Lower lobe of right lung (tissue), 2 donors: ENCODE measurements around the gene TOR4A. TPM values are rescaled to one million over a fixed set of nuclear protein-coding genes. Genes with fewer than 3 reads are reported as not detected.

ENCODE experiments used
- ATAC-seq, 2 donors: fragments of 200-7000 bp; cut with Tn5 transposase; one replicate each; pipeline ENCODE4 v1.9.1; 2020 to 2022; ENCODE audit warnings: mild to moderate bottlenecking in 2 of 2, moderate library complexity in 2 of 2
- DNase-seq: peaks from one replicate; pipeline ENCODE4 v3.0.0-alpha.2; 2020
- H3K27ac ChIP-seq: fragments of 200-600 bp; one replicate; pipeline ENCODE4 v1.8.0; 2022
- H3K27me3 ChIP-seq: fragments of 200-600 bp; one replicate; pipeline ENCODE4 v1.8.0; 2022; ENCODE audit warnings: low read depth
- H3K36me3 ChIP-seq: fragments of 200-600 bp; one replicate; pipeline ENCODE4 v1.8.0; 2022; ENCODE audit warnings: mild to moderate bottlenecking
- H3K4me1 ChIP-seq: fragments of 200-600 bp; one replicate; pipeline ENCODE4 v1.8.0; 2022
- H3K4me3 ChIP-seq: fragments of 200-600 bp; one replicate; pipeline ENCODE4 v1.8.0; 2022; ENCODE audit warnings: mild to moderate bottlenecking
- H3K9me3 ChIP-seq: fragments of 200-600 bp; one replicate; pipeline ENCODE4 v1.8.0; 2022
- intact Hi-C: fragments of 100-400 bp; cut with DNase I; formaldehyde crosslinking; loops from one replicate; pipeline ENCODE4 v1.11.0; 2022
- total RNA-seq: library from RNA; stranded (reverse); fragmentation: NEBNext Ultra II Directional; extraction: Animal tissue kit (Norgen Biotek cat#: 25700); gene quantifications from one replicate; pipeline ENCODE4 v1.2.1, GENCODE V29; 2021
- TF ChIP-seq, protein P1 (sequence below): fragments of 200-600 bp; IDR thresholded peaks from one replicate; pipeline ENCODE4 v1.8.0; 2022; ENCODE audit warnings: antibody characterized with exemption, mild to moderate bottlenecking
- donor health status: DM: no; HTN: yes; CAD: no; lungs with severe emphysema.

Gene TOR4A
- total RNA-seq, 1 donor from 2014 or later, result 27.2 TPM

DNA sequence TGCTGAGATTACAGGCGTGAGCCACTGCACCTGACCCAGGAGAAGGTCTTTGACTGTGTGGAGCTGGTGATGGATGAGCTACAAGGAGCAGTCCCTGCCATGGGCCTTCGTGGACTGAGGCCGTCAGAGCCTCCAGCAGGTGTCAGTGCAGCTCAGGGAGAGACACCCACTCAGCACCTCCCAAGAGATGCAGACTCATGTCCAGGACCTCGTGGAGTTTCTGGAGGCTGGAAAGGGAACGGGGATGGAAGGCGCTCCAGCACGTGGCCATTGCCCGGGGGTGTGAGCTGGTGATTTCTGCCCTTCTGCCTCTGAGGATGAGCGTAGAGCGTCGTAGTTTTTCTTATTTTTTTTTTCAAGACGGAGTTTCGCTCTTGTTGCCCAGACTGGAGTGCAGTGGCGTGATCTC, 9.5 kb downstream of the TOR4A start:
- no peak overlapping the region for H3K27ac ChIP-seq
- peaks cover 5% of the 10 kb centered on the region for H3K36me3 ChIP-seq
- no peak overlapping the region for H3K4me3 ChIP-seq
- intact Hi-C loops, result no loop called here
- no peaks in the 10 kb centered on the region for H3K9me3 ChIP-seq
- DNase-seq (peak; percentile 52), ATAC-seq (peak; percentile 84 to 90)
- H3K27me3 ChIP-seq, result no peaks in the 10 kb centered on the region
- TF ChIP-seq, protein P1, sequence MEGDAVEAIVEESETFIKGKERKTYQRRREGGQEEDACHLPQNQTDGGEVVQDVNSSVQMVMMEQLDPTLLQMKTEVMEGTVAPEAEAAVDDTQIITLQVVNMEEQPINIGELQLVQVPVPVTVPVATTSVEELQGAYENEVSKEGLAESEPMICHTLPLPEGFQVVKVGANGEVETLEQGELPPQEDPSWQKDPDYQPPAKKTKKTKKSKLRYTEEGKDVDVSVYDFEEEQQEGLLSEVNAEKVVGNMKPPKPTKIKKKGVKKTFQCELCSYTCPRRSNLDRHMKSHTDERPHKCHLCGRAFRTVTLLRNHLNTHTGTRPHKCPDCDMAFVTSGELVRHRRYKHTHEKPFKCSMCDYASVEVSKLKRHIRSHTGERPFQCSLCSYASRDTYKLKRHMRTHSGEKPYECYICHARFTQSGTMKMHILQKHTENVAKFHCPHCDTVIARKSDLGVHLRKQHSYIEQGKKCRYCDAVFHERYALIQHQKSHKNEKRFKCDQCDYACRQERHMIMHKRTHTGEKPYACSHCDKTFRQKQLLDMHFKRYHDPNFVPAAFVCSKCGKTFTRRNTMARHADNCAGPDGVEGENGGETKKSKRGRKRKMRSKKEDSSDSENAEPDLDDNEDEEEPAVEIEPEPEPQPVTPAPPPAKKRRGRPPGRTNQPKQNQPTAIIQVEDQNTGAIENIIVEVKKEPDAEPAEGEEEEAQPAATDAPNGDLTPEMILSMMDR, result peak; percentile 53
- H3K4me1 ChIP-seq, result no peaks in the 10 kb centered on the region

DNA sequence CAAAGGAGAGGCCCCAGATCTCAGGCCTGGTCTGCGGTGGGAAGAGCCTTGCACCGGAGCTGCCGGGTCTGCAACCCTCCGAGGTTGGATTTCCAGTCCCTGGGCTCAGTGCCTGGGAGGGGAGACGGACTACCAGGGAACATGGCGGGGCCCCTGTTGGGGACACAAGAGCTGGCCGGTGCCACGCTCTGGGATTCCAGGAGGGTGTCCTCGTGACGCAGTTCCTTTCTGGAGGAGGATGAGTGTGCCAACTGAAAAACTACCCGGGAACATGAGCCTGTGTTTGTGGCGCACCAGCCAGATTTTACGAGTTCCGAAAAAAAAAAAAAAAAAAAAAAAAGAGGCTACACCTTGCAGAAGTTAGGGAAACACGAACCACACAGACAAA, 15.6 kb downstream of the TOR4A start:
- Histone ChIP-seq H3K36me3 (no peaks in the 10 kb centered on the region), H3K9me3 (no peaks in the 10 kb centered on the region), H3K27me3 (peaks cover 30% of the 10 kb centered on the region), H3K4me1 (peaks cover 22% of the 10 kb centered on the region), H3K4me3 (no peak overlapping the region), H3K27ac (peak overlapping the region; percentile 69)
- TF ChIP-seq, protein P1, result no peak
- intact Hi-C loops, result no loop called here
- ATAC-seq, result no peak
- no peak for DNase-seq

DNA sequence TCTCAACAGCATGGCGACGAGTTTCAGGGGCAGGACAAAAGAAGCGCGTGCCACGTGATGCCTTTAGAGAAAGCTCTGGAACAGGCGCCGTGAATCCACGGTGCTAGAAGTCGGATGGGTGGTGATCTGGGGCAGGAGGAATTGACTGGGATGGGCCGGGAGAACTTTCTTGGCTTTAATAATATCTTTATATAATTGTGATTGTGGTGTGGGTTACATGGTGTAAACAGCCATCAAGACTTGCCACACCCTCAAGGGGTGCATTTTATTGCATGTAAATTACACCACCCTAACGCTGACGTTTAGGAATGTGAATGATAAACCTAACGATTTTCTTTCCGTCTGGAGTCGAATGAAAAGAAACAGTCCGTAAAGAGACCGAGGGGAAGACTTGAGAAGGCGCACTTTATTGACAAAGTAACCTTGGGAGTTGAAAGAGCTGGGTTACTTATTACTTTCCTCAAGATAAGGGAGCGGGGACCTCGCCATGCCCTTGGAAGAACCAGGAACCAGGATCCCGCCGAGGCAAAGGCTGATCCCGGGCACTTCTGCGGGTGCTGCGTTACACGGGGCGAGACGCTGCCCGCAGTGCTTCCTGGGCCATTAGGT, 16.1 kb downstream of the TOR4A start:
- DNase-seq (no peak), ATAC-seq (peak; percentile 37 to 55)
- H3K36me3 ChIP-seq, result no peaks in the 10 kb centered on the region
- peaks cover 35% of the 10 kb centered on the region for H3K27me3 ChIP-seq
- H3K4me3 ChIP-seq, result peak overlapping the region; percentile 39
- intact Hi-C loops, result no loop called here
- H3K9me3 ChIP-seq, result no peaks in the 10 kb centered on the region
- peak overlapping the region; percentile 69 for H3K27ac ChIP-seq
- TF ChIP-seq, protein P1, result no peak
- H3K4me1 ChIP-seq, result peaks cover 27% of the 10 kb centered on the region

DNA sequence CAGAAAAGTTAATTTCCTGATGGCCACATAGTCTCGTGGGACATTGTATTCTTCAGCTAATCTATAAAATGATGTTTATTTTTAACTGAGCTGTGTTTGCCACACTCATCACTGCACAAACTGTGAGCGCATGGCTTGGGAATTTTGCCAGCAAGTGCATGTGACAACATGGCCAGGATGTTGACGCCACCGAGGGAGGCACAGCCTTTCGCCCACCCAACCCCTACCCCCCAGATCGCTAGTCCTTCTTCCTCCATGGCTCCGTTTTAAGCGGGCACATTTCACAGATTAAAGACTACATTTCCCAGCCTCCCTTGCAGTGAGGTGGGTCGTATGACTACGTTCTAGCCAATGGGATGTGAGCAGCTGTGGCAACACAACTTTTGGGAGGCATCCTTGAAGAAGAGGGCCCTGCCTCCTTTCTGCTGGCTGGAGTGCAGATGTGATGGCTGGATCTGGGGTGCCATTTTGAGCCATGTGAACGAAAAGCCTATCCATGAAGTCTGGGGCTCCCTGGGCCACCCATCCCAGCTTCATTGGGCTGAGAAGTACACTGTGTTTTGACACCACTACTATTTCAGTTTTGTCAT, 16.7 kb downstream of the TOR4A start:
- H3K4me1 ChIP-seq, result peaks cover 27% of the 10 kb centered on the region
- DNase-seq (no peak), ATAC-seq (peak; percentile 75 to 81)
- TF ChIP-seq, protein P1, result no peak
- peak overlapping the region; percentile 69 for H3K27ac ChIP-seq
- no peaks in the 10 kb centered on the region for H3K36me3 ChIP-seq
- intact Hi-C loops, result no loop called here
- H3K9me3 ChIP-seq, result no peaks in the 10 kb centered on the region
- peaks cover 41% of the 10 kb centered on the region for H3K27me3 ChIP-seq
- peak overlapping the region; percentile 39 for H3K4me3 ChIP-seq

DNA sequence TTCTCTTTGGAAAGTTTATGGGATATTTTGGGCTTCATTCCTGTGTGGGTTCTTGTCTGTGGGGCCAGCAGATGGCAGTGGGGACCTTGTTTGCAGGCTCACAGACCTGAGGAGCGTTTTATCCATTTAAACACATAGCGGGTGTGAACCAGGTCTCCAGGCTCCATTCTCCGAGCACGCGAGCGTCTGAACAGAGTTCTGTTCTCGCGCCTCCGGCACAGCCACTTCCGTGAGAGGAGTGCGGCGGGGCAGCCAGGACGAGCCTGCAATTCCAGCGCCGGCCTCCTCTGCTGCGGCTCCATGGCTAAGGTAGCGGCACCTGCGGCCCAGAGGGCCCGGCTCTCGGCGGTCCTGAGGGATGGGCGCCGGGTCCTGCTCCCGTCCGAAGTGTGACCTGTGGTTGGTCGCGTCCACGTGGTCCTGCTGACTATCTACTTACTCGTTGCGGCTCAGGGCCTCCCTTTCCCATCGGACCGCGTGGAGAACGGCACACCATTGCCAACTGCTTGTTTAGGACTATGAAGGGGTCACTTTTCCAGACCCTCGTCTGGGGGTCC, 17.2 kb downstream of the TOR4A start:
- intact Hi-C loops, result no loop called here
- H3K4me1 ChIP-seq, result peaks cover 27% of the 10 kb centered on the region
- no peak for DNase-seq
- no peaks in the 10 kb centered on the region for H3K9me3 ChIP-seq
- TF ChIP-seq, protein P1, result peak; percentile 21
- H3K36me3 ChIP-seq, result no peaks in the 10 kb centered on the region
- peak in 1 of 2 donors; percentile 9 for ATAC-seq
- peaks cover 46% of the 10 kb centered on the region for H3K27me3 ChIP-seq
- peak overlapping the region; percentile 51 for H3K4me3 ChIP-seq
- peak overlapping the region; percentile 43 for H3K27ac ChIP-seq
